MM.1S (cell line): ENCODE results near the gene HSP90B1.

Source experiments
- CTCF ChIP-seq: fragments of 300-600 bp; sonication (generic); IDR thresholded peaks from 2 replicates; pipeline ENCODE4 v1.5.1; 2016; ENCODE audit warnings: antibody characterized with exemption, low read length, mixed read lengths
- EZH2 ChIP-seq: fragments of 300-600 bp; sonication (generic); optimal IDR thresholded peaks from 2 replicates; pipeline ENCODE3; 2017; ENCODE audit warnings: low read depth, mild to moderate bottlenecking, antibody characterized with exemption, low read length, mixed read lengths
- EZH2phosphoT487 ChIP-seq: fragments of 300-600 bp; sonication (generic); IDR thresholded peaks from 2 replicates; pipeline ENCODE4 v1.6.1; 2018; ENCODE audit warnings: antibody characterized with exemption, low read length

- no peak for TF ChIP-seq EZH2
- no peak for TF ChIP-seq CTCF
- no peak for TF ChIP-seq EZH2phosphoT487
These were observed 1.5 kb upstream of the HSP90B1 start for GRCh38 chr12:103928682-103929045.
